Activated naive CD8-positive, alpha-beta T cell treated with anti-CD3 and anti-CD28 coated beads for 36 hours (primary cell): ENCODE data around the gene GTSE1. TPM values are rescaled to one million over a fixed set of nuclear protein-coding genes. Genes with fewer than 3 reads are reported as not detected.
"Not testable (repeated sequence)": the region's sequence is repeated elsewhere in the genome, so short reads cannot be mapped to it uniquely, and the experiment has no call there.

Experiments
- DNase-seq: peaks from one replicate; pipeline ENCODE4 v3.0.0; 2021
- H3K27ac Mint-ChIP-seq: one replicate; pipeline ENCODE4 v1.8.0; 2022; ENCODE audit warnings: mild to moderate bottlenecking, moderate library complexity, mixed read lengths
- H3K27me3 Mint-ChIP-seq: one replicate; pipeline ENCODE4 v1.8.0; 2022; ENCODE audit warnings: mild to moderate bottlenecking, mixed read lengths
- H3K36me3 Mint-ChIP-seq: one replicate; pipeline ENCODE4 v1.8.0; 2021; ENCODE audit warnings: mild to moderate bottlenecking, mixed read lengths
- H3K4me1 Mint-ChIP-seq: one replicate; pipeline ENCODE4 v1.8.0; 2021; ENCODE audit warnings: mixed read lengths
- H3K4me3 Mint-ChIP-seq: one replicate; pipeline ENCODE4 v1.8.0; 2022; ENCODE audit warnings: mild to moderate bottlenecking, moderate library complexity, mixed read lengths
- H3K9me3 Mint-ChIP-seq: one replicate; pipeline ENCODE4 v1.8.0; 2022; ENCODE audit warnings: mixed read lengths
- total RNA-seq, 2 experiments: library from RNA; stranded (reverse); gene quantifications; one replicate each; pipeline ENCODE4 v1.2.3, GENCODE V29; 2021

Gene GTSE1
- total RNA-seq, 2 experiments from 2014 or later: 37.3 to 42.0 TPM

DNA sequence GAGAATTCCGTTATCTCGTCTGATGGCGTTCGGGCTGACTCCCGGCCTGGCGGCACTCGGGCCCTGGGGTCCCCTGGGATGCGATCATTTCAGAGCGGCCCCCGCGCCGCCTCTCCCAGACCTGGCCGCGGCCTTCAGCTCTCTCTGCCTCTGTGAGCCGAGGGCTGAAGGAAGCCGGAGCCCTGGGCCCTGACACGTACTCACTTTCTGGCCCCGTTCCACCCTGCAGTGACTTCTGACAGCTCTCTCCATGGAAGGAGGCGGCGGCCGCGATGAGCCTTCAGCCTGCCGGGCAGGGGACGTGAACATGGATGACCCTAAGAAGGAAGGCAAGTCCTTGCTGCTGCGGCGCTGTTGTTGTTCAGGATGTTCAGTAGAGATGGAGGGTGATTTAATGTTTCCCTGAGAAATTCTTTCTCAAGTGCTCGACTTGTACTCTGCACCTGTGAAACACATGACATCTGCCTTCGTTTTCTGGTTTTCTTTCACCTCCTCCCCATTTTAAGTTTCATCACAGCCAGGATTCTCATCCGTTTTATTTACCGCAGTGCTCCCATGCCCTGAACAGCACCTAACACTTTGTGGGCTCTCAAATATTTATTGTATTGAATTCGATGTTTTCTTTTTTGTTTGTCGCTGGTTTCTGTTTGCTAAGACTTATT lies 612 bp downstream of the GTSE1 start:
- Mint-ChIP-seq H3K27me3 (peaks cover 8% of the 10 kb centered on the region), H3K4me3 (peak overlapping the region; percentile 90), H3K27ac (no peak overlapping the region), H3K4me1 (peaks cover 15% of the 10 kb centered on the region), H3K36me3 (peaks cover 39% of the 10 kb centered on the region), H3K9me3 (no peaks in the 10 kb centered on the region)
- DNase-seq: peak; percentile 36

DNA sequence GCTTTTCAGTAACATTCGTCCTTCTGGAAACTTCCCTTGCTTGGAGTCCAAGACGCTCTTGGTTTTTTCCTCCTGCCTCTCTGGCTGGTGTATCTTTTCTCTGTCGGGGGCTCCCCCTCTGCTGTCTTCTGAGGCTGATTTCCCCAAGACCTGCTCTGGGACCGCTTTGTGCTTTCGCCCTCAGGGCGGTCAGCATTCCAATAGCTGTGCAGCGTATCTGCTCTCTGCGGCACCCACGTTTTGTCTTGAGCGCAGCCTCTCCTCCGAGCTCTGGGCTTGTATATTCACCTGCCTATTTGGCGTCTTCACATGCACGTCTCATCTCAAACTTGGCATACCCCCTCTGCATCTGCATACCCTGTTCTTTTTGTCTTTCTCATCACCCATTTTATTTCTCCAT lies 2.4 kb downstream of the GTSE1 start:
- Mint-ChIP-seq H3K27ac (no peak overlapping the region), H3K4me3 (peak overlapping the region; percentile 50), H3K36me3 (peaks cover 36% of the 10 kb centered on the region), H3K27me3 (peaks cover 8% of the 10 kb centered on the region), H3K4me1 (peaks cover 11% of the 10 kb centered on the region), H3K9me3 (no peaks in the 10 kb centered on the region)
- DNase-seq: no peak

DNA sequence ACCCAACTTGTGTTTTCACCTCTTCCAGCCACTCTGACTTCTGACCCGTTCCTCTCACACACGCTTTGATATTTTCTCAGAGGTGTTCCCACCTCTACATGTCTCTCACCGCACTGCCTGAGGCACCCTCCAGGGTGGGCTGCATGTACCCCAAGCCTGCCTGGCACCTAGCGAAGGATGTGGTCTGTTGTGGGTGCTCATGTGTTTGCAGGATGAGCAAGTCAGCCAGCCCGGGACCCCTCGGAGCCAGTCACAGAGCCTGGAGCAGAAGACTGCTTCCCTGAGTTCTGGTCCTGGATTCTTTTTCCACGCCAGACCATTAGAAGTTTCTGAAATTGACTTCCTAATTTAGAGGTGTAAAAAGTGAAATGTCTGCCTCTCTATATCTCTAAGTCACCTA lies 3.8 kb downstream of the GTSE1 start:
- H3K36me3 Mint-ChIP-seq: peaks cover 35% of the 10 kb centered on the region
- no peaks in the 10 kb centered on the region for H3K9me3 Mint-ChIP-seq
- H3K27me3 Mint-ChIP-seq: peaks cover 8% of the 10 kb centered on the region
- no peak for DNase-seq
- no peak overlapping the region for H3K4me3 Mint-ChIP-seq
- no peak overlapping the region for H3K27ac Mint-ChIP-seq
- H3K4me1 Mint-ChIP-seq: peaks cover 9% of the 10 kb centered on the region

DNA sequence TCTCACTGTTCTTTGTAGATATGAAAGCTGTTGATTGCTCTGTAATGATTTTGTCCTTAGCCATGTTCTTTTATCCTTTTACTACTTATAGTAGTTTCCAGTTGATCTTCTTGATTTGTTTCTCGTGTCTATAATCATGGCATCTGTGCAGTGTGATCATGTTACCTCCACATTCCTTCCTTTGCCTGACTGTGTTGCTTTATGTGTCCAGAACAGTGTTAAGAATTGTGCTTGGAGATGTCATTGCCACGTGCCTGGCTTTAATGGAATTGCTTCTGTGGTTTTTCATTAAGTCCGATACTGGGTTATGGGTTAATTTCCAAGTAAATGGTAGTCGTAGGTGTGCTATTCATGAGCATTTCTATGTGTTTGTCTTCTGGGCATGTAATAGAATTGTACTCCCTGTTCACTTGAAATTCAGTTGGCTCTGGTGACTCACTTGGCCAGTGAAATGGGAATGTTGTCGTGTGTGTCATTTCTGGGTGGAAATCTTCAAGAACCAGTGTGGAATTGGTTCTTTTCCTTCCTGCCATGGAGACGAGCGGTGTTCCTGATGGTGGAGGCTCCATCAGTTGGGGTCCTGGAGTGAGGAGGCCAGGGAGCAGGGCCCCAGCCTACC lies 6.8 kb downstream of the GTSE1 start:
- Mint-ChIP-seq H3K4me3 (no peak overlapping the region), H3K9me3 (no peaks in the 10 kb centered on the region)

GRCh38 chr22:46308283-46308988 lies 11.8 kb downstream of the GTSE1 start:
- no peak for DNase-seq
- Mint-ChIP-seq H3K27ac (no peak overlapping the region), H3K36me3 (peaks cover 21% of the 10 kb centered on the region), H3K4me1 (peaks cover 2% of the 10 kb centered on the region), H3K9me3 (no peaks in the 10 kb centered on the region), H3K4me3 (no peak overlapping the region), H3K27me3 (no peaks in the 10 kb centered on the region)

More for the DNA sequence above, 6.8 kb downstream of the GTSE1 start:
- Mint-ChIP-seq H3K36me3 (peaks cover 35% of the 10 kb centered on the region), H3K4me1 (peaks cover 2% of the 10 kb centered on the region), H3K27ac (no peak overlapping the region), H3K27me3 (peaks cover 4% of the 10 kb centered on the region)
- no peak for DNase-seq

GRCh38 chr22:46309526-46310085 lies 12.9 kb downstream of the GTSE1 start:
- no peak for DNase-seq
- H3K9me3 Mint-ChIP-seq: no peaks in the 10 kb centered on the region
- H3K4me1 Mint-ChIP-seq: peaks cover 2% of the 10 kb centered on the region
- H3K27ac Mint-ChIP-seq: no peak overlapping the region
- H3K4me3 Mint-ChIP-seq: no peak overlapping the region
- H3K27me3 Mint-ChIP-seq: no peaks in the 10 kb centered on the region
- H3K36me3 Mint-ChIP-seq: peaks cover 19% of the 10 kb centered on the region

DNA sequence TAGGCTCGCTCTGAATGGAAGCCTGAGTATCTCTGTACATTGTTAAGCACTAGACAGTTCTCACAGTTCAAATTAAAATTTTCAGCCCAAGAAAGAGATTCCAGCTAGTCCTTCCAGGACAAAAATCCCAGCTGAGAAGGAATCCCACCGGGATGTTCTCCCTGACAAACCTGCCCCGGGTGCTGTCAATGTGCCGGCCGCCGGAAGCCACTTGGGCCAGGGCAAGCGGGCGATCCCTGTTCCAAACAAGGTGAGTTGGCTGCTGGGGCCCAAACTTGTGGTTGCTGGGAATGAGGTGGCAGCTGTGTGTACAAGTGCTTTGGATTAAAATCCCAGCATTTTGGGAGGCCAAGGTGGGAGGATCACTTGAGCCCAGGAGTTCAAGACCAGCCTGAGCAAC lies 15.4 kb downstream of the GTSE1 start:
- no peaks in the 10 kb centered on the region for H3K9me3 Mint-ChIP-seq
- DNase-seq: no peak
- H3K36me3 Mint-ChIP-seq: peaks cover 18% of the 10 kb centered on the region
- H3K4me1 Mint-ChIP-seq: no peaks in the 10 kb centered on the region
- H3K27ac Mint-ChIP-seq: no peak overlapping the region
- no peak overlapping the region for H3K4me3 Mint-ChIP-seq
- no peaks in the 10 kb centered on the region for H3K27me3 Mint-ChIP-seq

- not testable (repeated sequence) for DNase-seq, H3K4me3 Mint-ChIP-seq, H3K27me3 Mint-ChIP-seq, H3K4me1 Mint-ChIP-seq, H3K27ac Mint-ChIP-seq, H3K9me3 Mint-ChIP-seq
- peaks cover 24% of the 10 kb centered on the region for H3K36me3 Mint-ChIP-seq
Measured at GRCh38 chr22:46312848-46313247, 16.2 kb downstream of the GTSE1 start.

GRCh38 chr22:46315976-46316375 lies 19.3 kb downstream of the GTSE1 start:
- H3K36me3 Mint-ChIP-seq: peaks cover 23% of the 10 kb centered on the region
- H3K27ac Mint-ChIP-seq: no peak overlapping the region
- H3K4me1 Mint-ChIP-seq: no peaks in the 10 kb centered on the region
- H3K4me3 Mint-ChIP-seq: no peak overlapping the region
- no peak for DNase-seq
- no peaks in the 10 kb centered on the region for H3K27me3 Mint-ChIP-seq
- no peaks in the 10 kb centered on the region for H3K9me3 Mint-ChIP-seq

- H3K4me1 Mint-ChIP-seq: no peaks in the 10 kb centered on the region
- no peak for DNase-seq
- H3K27me3 Mint-ChIP-seq: no peaks in the 10 kb centered on the region
- H3K4me3 Mint-ChIP-seq: no peak overlapping the region
- peaks cover 23% of the 10 kb centered on the region for H3K36me3 Mint-ChIP-seq
- H3K27ac Mint-ChIP-seq: no peak overlapping the region
- H3K9me3 Mint-ChIP-seq: no peaks in the 10 kb centered on the region
Measured at GRCh38 chr22:46317646-46318045, 21.0 kb downstream of the GTSE1 start.

GRCh38 chr22:46318576-46318975 lies 21.9 kb downstream of the GTSE1 start:
- no peak for DNase-seq
- Mint-ChIP-seq H3K9me3 (no peaks in the 10 kb centered on the region), H3K27me3 (no peaks in the 10 kb centered on the region), H3K27ac (no peak overlapping the region), H3K4me3 (no peak overlapping the region), H3K4me1 (no peaks in the 10 kb centered on the region), H3K36me3 (peaks cover 23% of the 10 kb centered on the region)

- Mint-ChIP-seq H3K27me3 (no peaks in the 10 kb centered on the region), H3K27ac (no peak overlapping the region), H3K4me3 (no peak overlapping the region), H3K4me1 (no peaks in the 10 kb centered on the region), H3K9me3 (no peaks in the 10 kb centered on the region), H3K36me3 (peaks cover 26% of the 10 kb centered on the region)
- no peak for DNase-seq
Measured at GRCh38 chr22:46319319-46319718, 22.6 kb downstream of the GTSE1 start.

GRCh38 chr22:46320166-46320710 lies 23.6 kb downstream of the GTSE1 start:
- Mint-ChIP-seq H3K27ac (no peak overlapping the region), H3K27me3 (no peaks in the 10 kb centered on the region), H3K9me3 (no peaks in the 10 kb centered on the region), H3K36me3 (peaks cover 27% of the 10 kb centered on the region), H3K4me3 (no peak overlapping the region), H3K4me1 (no peaks in the 10 kb centered on the region)
- DNase-seq: no peak

- H3K36me3 Mint-ChIP-seq: peaks cover 31% of the 10 kb centered on the region
- no peaks in the 10 kb centered on the region for H3K27me3 Mint-ChIP-seq
- no peaks in the 10 kb centered on the region for H3K4me1 Mint-ChIP-seq
- H3K9me3 Mint-ChIP-seq: no peaks in the 10 kb centered on the region
- no peak overlapping the region for H3K27ac Mint-ChIP-seq
- DNase-seq: no peak
- no peak overlapping the region for H3K4me3 Mint-ChIP-seq
Measured at GRCh38 chr22:46320716-46321386, 24.2 kb downstream of the GTSE1 start.

DNA sequence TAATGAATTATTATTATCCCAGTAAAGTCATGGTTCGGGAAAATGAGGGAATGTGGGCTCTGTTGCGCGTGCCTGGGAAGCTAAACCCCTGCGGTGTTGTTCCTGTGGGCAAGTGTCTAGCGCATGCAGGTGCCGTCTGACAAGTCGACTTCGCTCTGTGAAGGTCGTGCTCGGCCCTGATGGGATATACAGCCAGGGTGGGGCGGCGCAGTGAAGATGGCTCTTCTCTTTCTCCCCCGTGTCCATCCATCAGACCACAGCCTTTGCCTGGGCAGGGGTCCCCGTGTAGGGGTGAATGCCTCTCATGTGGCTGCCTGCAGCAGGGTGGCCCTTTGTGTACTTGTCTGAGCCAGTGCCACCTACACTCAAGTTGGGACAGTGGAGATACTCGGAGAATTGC lies 26.0 kb downstream of the GTSE1 start:
- no peaks in the 10 kb centered on the region for H3K9me3 Mint-ChIP-seq
- no peak overlapping the region for H3K4me3 Mint-ChIP-seq
- H3K27ac Mint-ChIP-seq: no peak overlapping the region
- peaks cover 28% of the 10 kb centered on the region for H3K36me3 Mint-ChIP-seq
- H3K4me1 Mint-ChIP-seq: no peaks in the 10 kb centered on the region
- no peaks in the 10 kb centered on the region for H3K27me3 Mint-ChIP-seq
- no peak for DNase-seq
